ENCODE data around the gene MYO5C.
"Not testable (repeated sequence)": the region's sequence is repeated elsewhere in the genome, so short reads cannot be mapped to it uniquely, and the experiment has no call there.

Gene MYO5C

GRCh38 chr15:52171386-52171785 lies 124.2 kb downstream of the MYO5C start:
- no peak for DNase-seq (ENCODE audit: low spot score)

GRCh38 chr15:52170199-52170598 lies 125.4 kb downstream of the MYO5C start:
- not testable (repeated sequence) for DNase-seq (ENCODE audit: low spot score)

GRCh38 chr15:52165494-52166131 lies 130.0 kb downstream of the MYO5C start:
- DNase-seq (ENCODE audit: low spot score): not testable (repeated sequence)

GRCh38 chr15:52164631-52165265 lies 130.9 kb downstream of the MYO5C start:
- no peak for DNase-seq (ENCODE audit: low spot score)

GRCh38 chr15:52163321-52164190 lies 132.0 kb downstream of the MYO5C start:
- DNase-seq (ENCODE audit: low spot score): no peak

GRCh38 chr15:52162876-52163275 lies 132.7 kb downstream of the MYO5C start:
- no peak for DNase-seq (ENCODE audit: low spot score)

GRCh38 chr15:52162260-52162659 lies 133.3 kb downstream of the MYO5C start:
- DNase-seq (ENCODE audit: low spot score): no peak

GRCh38 chr15:52161406-52161966 lies 134.1 kb downstream of the MYO5C start:
- DNase-seq (ENCODE audit: low spot score): no peak

GRCh38 chr15:52159645-52160044 lies 136.0 kb downstream of the MYO5C start:
- no peak for DNase-seq (ENCODE audit: low spot score)

GRCh38 chr15:52158084-52158765 lies 137.4 kb downstream of the MYO5C start:
- DNase-seq (ENCODE audit: low spot score): no peak

GRCh38 chr15:52155878-52156277 lies 139.7 kb downstream of the MYO5C start:
- DNase-seq (ENCODE audit: low spot score): no peak

GRCh38 chr15:52154896-52155865 lies 140.4 kb downstream of the MYO5C start:
- no peak for DNase-seq (ENCODE audit: low spot score)

GRCh38 chr15:52153900-52154895 lies 141.4 kb downstream of the MYO5C start:
- no peak for DNase-seq (ENCODE audit: low spot score)

- no peak for DNase-seq (ENCODE audit: low spot score)
Measured at GRCh38 chr15:52151353-52151752, 144.3 kb downstream of the MYO5C start.

GRCh38 chr15:52150871-52151270 lies 144.7 kb downstream of the MYO5C start:
- no peak for DNase-seq (ENCODE audit: low spot score)

GRCh38 chr15:52150043-52150825 lies 145.4 kb downstream of the MYO5C start:
- no peak for DNase-seq (ENCODE audit: low spot score)

- no peak for DNase-seq (ENCODE audit: low spot score)
Measured at GRCh38 chr15:52148403-52148802, 147.2 kb downstream of the MYO5C start.

- DNase-seq (ENCODE audit: low spot score): no peak
Measured at GRCh38 chr15:52146776-52147175, 148.8 kb downstream of the MYO5C start.

- no peak for DNase-seq (ENCODE audit: low spot score)
Measured at GRCh38 chr15:52146261-52146660, 149.3 kb downstream of the MYO5C start.
